Natural killer cell treated with Interleukin-12 subunit alpha and Interleukin-12 subunit beta and Interleukin-15 and Interleukin-18, amount 100 ng/mL, for 72 hours (primary cell): ENCODE data around the gene SLC20A1. TPM values are rescaled to one million over a fixed set of nuclear protein-coding genes. Genes with fewer than 3 reads are reported as not detected.
"Not testable (repeated sequence)": the region's sequence is repeated elsewhere in the genome, so short reads cannot be mapped to it uniquely, and the experiment has no call there.

Experiments
- ATAC-seq, 2 donors: fragments of 150-1000 bp; cut with Tn5 transposase in 1 of 2; sonication (Bioruptor Pico), chemical (Tn5 transposase) in 1 of 2; 2 replicates each; pipeline ENCODE4 v1.10.0; 2021
- DNase-seq: peaks from one replicate; pipeline ENCODE4 v3.0.0; 2022; ENCODE audit warnings: low spot score
- H3K27ac Mint-ChIP-seq, 2 donors: 1 replicate in 1 of 2; 2 replicates in 1 of 2; pipeline ENCODE4 v1.8.0; 2022; ENCODE audit warnings: mixed read lengths in 2 of 2, mild to moderate bottlenecking in 1 of 2, moderate library complexity in 1 of 2
- H3K27me3 Mint-ChIP-seq, 2 donors: 1 replicate in 1 of 2; 2 replicates in 1 of 2; pipeline ENCODE4 v1.8.0; 2022; ENCODE audit warnings: mixed read lengths in 2 of 2
- H3K36me3 Mint-ChIP-seq: one replicate; pipeline ENCODE4 v1.8.0; 2022; ENCODE audit warnings: mixed read lengths
- H3K4me1 Mint-ChIP-seq, 2 donors: 1 replicate in 1 of 2; 2 replicates in 1 of 2; pipeline ENCODE4 v1.8.0; 2022; ENCODE audit warnings: low read depth in 2 of 2, mixed read lengths in 2 of 2, mild to moderate bottlenecking in 1 of 2
- H3K4me3 Mint-ChIP-seq: one replicate; pipeline ENCODE4 v1.8.0; 2022; ENCODE audit warnings: mixed read lengths
- H3K9me3 Mint-ChIP-seq: 2 replicates; pipeline ENCODE4 v1.8.0; 2022; ENCODE audit warnings: mixed read lengths
- total RNA-seq, 2 donors: library from RNA; stranded (reverse); gene quantifications; one replicate each; pipeline ENCODE4 v1.2.3, GENCODE V29; 2022

SLC20A1 gene
- total RNA-seq, 2 donors from 2014 or later: 125 to 168 TPM

GRCh38 chr2:112615051-112615450, 30.7 kb upstream of the SLC20A1 start:
- Mint-ChIP-seq H3K36me3 (no peaks in the 10 kb centered on the region), H3K27ac (no peak overlapping the region), H3K4me1 (peaks cover 0 to 2% of the 10 kb centered on the region in 2 donors), H3K27me3 (no peaks in the 10 kb centered on the region), H3K9me3 (no peaks in the 10 kb centered on the region), H3K4me3 (no peak overlapping the region)
- no peak for ATAC-seq
- no peak for DNase-seq

GRCh38 chr2:112615798-112616197, 29.9 kb upstream of the SLC20A1 start:
- not testable (repeated sequence) for H3K4me3 Mint-ChIP-seq, H3K36me3 Mint-ChIP-seq, ATAC-seq, H3K27me3 Mint-ChIP-seq, DNase-seq, H3K9me3 Mint-ChIP-seq, H3K4me1 Mint-ChIP-seq, H3K27ac Mint-ChIP-seq

DNA sequence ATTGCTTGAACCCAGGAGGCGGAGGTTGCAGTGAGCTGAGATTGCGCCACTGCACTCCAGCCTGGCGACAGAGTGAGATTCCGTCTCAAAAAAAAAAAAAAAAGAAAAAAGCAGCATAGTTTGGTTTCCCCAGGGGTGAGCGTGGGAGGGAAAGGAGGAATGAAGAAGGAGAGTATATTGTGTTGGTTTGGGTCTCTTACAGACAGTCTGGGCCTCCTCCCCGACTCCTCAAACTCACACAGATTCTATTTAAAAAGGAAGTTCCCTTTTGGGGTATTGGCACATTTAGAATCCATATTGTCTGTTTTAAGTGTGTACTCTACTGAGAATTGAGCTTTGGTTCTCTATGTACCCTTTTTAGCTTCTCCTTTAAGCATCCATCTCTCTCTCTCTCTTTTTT, 27.4 kb upstream of the SLC20A1 start:
- no peak overlapping the region for H3K4me3 Mint-ChIP-seq
- no peaks in the 10 kb centered on the region for H3K9me3 Mint-ChIP-seq
- H3K27ac Mint-ChIP-seq: no peak overlapping the region
- peaks cover 0 to 5% of the 10 kb centered on the region in 2 donors for H3K4me1 Mint-ChIP-seq
- ATAC-seq (no peak), DNase-seq (no peak)
- H3K36me3 Mint-ChIP-seq: no peaks in the 10 kb centered on the region
- no peaks in the 10 kb centered on the region for H3K27me3 Mint-ChIP-seq

- Mint-ChIP-seq H3K27ac (no peak overlapping the region), H3K27me3 (no peaks in the 10 kb centered on the region), H3K36me3 (no peaks in the 10 kb centered on the region), H3K9me3 (no peaks in the 10 kb centered on the region), H3K4me3 (no peak overlapping the region), H3K4me1 (peaks cover 29% of the 10 kb centered on the region in 2 donors)
- ATAC-seq: no peak
- DNase-seq: no peak
Observed at GRCh38 chr2:112621790-112622527, 23.8 kb upstream of the SLC20A1 start.

- Mint-ChIP-seq H3K9me3 (no peaks in the 10 kb centered on the region), H3K27ac (no peak overlapping the region), H3K4me3 (no peak overlapping the region), H3K36me3 (no peaks in the 10 kb centered on the region), H3K4me1 (peaks cover 34% of the 10 kb centered on the region in 2 donors), H3K27me3 (no peaks in the 10 kb centered on the region)
- DNase-seq (no peak), ATAC-seq (no peak)
Observed at GRCh38 chr2:112622528-112622849, 23.2 kb upstream of the SLC20A1 start.

DNA sequence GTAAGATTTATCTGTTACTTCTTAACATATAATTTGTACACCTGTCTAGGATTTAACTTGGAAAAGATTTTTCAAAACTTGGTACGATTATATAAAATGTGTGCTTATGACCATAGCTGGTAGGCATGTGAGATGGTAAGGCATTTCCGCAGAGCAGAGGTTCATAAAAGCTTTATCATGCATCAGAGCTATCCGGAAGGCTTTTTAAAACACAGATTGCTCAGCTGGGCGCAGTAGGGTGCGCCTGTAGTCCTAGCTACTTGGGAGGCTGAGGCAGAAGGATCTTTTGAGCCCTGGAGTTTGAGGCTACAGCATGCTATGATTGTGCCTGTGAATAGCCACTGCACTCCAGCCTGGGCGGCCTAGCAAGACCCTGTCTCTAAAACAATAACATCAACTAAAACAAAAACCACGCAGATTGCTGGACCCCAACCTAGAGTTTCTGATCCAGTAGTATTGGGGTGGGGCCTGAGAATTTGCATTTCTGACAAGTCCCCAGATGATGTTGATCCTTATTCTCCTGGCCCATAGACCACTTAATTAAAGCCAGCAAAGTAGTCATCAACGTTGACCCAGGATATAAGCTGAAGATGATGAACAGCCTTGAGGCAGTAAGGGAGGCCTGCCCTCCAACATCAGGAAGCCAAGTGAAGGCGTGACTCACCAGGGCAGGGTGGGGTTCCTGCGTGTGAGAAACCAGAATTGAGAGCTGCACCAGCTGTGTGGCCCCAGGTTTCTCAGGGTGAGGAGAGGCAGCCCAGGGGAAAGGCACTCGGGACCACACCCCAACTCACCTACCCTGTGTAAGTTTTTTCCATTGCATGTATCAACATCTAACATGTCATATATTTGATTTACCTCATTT, 21.6 kb upstream of the SLC20A1 start:
- peak; percentile 74 to 82 for ATAC-seq
- Mint-ChIP-seq H3K36me3 (no peaks in the 10 kb centered on the region), H3K27me3 (no peaks in the 10 kb centered on the region), H3K9me3 (no peaks in the 10 kb centered on the region), H3K4me1 (peaks cover 40 to 44% of the 10 kb centered on the region in 2 donors), H3K27ac (peak overlapping the region; percentile 61 to 77), H3K4me3 (peak overlapping the region; percentile 34)
- DNase-seq: peak; percentile 73

DNA sequence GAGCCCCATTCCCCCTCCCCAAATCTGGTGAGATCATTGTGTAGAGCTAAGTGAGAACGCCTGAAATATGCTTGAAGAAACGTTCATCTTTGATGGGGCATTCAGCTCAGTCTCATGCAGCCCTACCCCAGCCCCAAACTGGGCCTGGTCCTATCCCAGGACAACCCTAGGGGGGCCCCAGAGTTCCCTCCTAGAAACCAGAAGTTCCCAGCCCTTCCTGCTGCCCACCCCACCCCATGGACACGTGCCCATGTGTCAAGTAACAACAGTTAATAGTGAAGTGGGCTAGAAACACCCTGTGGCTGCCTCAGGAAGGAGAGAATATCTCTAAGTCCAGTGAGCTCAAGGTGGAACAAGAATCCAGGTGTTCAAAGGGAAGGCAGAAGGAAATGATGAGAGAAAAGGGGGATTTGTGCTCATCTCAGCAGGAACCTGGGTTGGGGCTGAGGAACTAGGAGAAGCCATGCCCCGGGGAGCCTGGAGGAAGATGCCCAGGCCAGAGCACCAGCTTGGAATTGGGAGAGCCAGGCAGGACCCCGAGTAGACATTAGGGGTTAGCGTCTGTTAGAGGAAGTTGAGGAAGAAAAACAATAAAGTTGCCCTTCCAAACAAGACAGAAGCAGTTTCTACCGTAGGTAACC, 20.1 kb upstream of the SLC20A1 start:
- Mint-ChIP-seq H3K4me1 (peaks cover 54 to 59% of the 10 kb centered on the region in 2 donors), H3K9me3 (no peaks in the 10 kb centered on the region), H3K36me3 (no peaks in the 10 kb centered on the region), H3K4me3 (peak overlapping the region; percentile 74), H3K27ac (peak overlapping the region; percentile 72 to 77), H3K27me3 (no peaks in the 10 kb centered on the region)
- ATAC-seq (no peak), DNase-seq (no peak)

DNA sequence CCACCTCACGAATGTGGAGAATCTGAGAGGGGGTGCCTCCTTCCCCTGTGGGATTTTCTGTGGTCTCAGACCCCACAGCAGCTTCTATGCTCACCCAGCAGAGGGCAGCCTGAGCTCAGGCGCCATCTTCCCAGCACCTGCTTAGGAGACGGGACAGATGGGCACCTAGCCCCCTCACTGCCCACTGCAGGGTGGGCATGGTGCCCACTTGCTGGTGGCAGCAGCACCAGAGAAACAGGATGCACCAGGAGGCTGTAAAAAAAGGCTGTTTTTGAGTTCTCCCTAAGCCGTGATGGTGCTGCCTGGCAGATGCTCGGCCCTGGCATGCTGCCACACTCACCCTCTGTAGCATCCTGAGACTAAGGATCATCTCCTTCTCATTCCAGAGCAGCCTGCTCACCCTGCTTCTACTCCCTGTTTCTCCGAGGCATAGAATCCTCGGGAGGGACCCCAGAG, 19.1 kb upstream of the SLC20A1 start:
- Mint-ChIP-seq H3K4me3 (peak overlapping the region; percentile 74), H3K4me1 (peaks cover 57 to 69% of the 10 kb centered on the region in 2 donors), H3K36me3 (no peaks in the 10 kb centered on the region), H3K27me3 (no peaks in the 10 kb centered on the region), H3K27ac (peak overlapping the region; percentile 72 to 77), H3K9me3 (no peaks in the 10 kb centered on the region)
- ATAC-seq (peak; percentile 72 to 75), DNase-seq (peak; percentile 71)

GRCh38 chr2:112627060-112628040, 18.4 kb upstream of the SLC20A1 start:
- DNase-seq (no peak), ATAC-seq (peak; percentile 17 to 21)
- Mint-ChIP-seq H3K27me3 (no peaks in the 10 kb centered on the region), H3K27ac (peak overlapping the region; percentile 72 to 77), H3K4me3 (peak overlapping the region; percentile 74), H3K9me3 (no peaks in the 10 kb centered on the region), H3K4me1 (peaks cover 60 to 75% of the 10 kb centered on the region in 2 donors), H3K36me3 (no peaks in the 10 kb centered on the region)

GRCh38 chr2:112629224-112629623, 16.5 kb upstream of the SLC20A1 start:
- DNase-seq (no peak), ATAC-seq (no peak)
- Mint-ChIP-seq H3K4me1 (peaks cover 69 to 76% of the 10 kb centered on the region in 2 donors), H3K4me3 (peak overlapping the region; percentile 51), H3K27ac (peak overlapping the region; percentile 72 to 77), H3K27me3 (no peaks in the 10 kb centered on the region), H3K36me3 (no peaks in the 10 kb centered on the region), H3K9me3 (no peaks in the 10 kb centered on the region)

DNA sequence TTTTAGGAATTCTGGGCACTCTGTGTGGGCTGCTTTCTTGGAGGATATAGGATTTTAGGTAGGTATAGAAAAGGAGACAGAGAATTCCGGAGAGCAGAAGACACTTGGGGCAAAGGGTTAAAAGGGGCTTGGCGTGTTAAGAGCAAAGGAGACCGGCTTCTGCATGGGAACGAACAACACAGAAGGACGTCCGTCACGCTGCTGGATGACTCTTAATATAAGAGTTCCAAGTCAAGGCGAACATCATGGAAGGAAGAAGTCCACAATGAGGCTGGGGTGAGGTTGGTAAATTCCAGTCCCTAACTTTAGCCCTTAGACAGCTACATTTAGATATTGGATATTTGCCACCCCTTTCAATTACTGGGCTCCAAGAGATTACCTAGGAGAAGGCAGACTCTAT, 15.9 kb upstream of the SLC20A1 start:
- H3K4me1 Mint-ChIP-seq: peaks cover 69 to 76% of the 10 kb centered on the region in 2 donors
- H3K4me3 Mint-ChIP-seq: peak overlapping the region; percentile 51
- no peaks in the 10 kb centered on the region for H3K36me3 Mint-ChIP-seq
- H3K27me3 Mint-ChIP-seq: no peaks in the 10 kb centered on the region
- ATAC-seq: no peak
- H3K27ac Mint-ChIP-seq: peak overlapping the region; percentile 72 to 77
- DNase-seq: no peak
- H3K9me3 Mint-ChIP-seq: no peaks in the 10 kb centered on the region

DNA sequence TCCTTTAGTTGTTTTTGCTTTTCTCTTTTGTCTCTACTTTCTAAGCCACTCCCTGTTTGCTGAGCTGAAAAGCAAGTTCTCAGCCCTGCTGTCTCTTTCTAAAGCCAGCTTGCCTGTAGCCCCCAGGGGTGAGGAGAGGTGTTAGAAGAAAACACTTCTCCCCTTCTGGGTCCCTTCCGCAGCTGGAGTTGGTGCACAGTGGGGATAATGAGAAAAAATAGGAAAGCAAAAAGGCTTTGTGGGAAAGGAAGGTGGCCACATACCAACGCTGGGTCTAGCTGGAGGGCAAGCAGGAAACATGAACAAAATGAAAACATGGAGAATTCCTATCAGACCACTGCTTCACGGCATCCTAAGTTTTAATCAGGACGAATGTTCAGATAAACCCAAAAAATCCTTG, 15.5 kb upstream of the SLC20A1 start:
- Mint-ChIP-seq H3K4me3 (peak overlapping the region; percentile 91), H3K4me1 (peaks cover 73 to 80% of the 10 kb centered on the region in 2 donors), H3K36me3 (no peaks in the 10 kb centered on the region), H3K9me3 (no peaks in the 10 kb centered on the region), H3K27me3 (no peaks in the 10 kb centered on the region), H3K27ac (peak overlapping the region; percentile 72 to 77)
- ATAC-seq (no peak), DNase-seq (no peak)

DNA sequence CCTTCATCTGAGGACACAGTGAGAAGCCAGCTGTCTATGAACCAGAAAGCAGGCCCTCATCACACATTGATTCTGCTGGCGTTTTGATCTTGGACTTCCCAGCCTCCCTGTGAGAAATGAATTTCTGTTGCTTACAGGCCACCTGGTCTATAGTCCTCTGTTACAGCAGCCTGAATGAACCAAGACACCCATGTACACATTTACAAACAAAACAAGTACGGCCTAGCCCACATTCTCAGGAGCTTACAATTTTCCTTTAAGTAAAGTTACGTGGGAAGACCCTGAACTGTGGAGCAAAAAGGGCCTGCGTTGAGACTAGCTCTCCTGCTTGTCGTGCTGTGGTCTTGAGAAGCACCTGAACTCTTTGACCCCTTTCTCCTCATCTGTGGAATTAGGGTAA, 12.0 kb upstream of the SLC20A1 start:
- peak overlapping the region; percentile 30 for H3K4me3 Mint-ChIP-seq
- H3K9me3 Mint-ChIP-seq: no peaks in the 10 kb centered on the region
- peaks cover 72 to 76% of the 10 kb centered on the region in 2 donors for H3K4me1 Mint-ChIP-seq
- peak overlapping the region; percentile 24 to 62 for H3K27ac Mint-ChIP-seq
- no peaks in the 10 kb centered on the region for H3K36me3 Mint-ChIP-seq
- DNase-seq: no peak
- no peaks in the 10 kb centered on the region for H3K27me3 Mint-ChIP-seq
- ATAC-seq: no peak
